BLaER1 treated with 17β-estradiol and CSF1 and Interleukin-3, amounts not matched to agents 10 nM and 100 nM (cell line): ENCODE measurements around the gene NVL.

Experiments used
- H3K27ac ChIP-seq, 11 experiments: shearing (Covaris generic); formaldehyde crosslinking; 2 replicates each; pipeline ENCODE4 v1.8.1; 2022
- H3K27me3 ChIP-seq, 11 experiments: shearing (Covaris generic); formaldehyde crosslinking; 2 replicates each; pipeline ENCODE4 v1.8.1; 2022
- H3K36me3 ChIP-seq, 11 experiments: shearing (Covaris generic); formaldehyde crosslinking; 2 replicates each; pipeline ENCODE4 v1.8.1; 2022
- H3K4me1 ChIP-seq, 10 experiments: shearing (Covaris generic); formaldehyde crosslinking; 2 replicates each; pipeline ENCODE4 v1.8.1; 2022
- H3K4me2 ChIP-seq, 11 experiments: shearing (Covaris generic); formaldehyde crosslinking; 2 replicates each; pipeline ENCODE4 v1.8.1; 2022
- H3K4me3 ChIP-seq, 10 experiments: shearing (Covaris generic); formaldehyde crosslinking; 2 replicates each; pipeline ENCODE4 v1.8.1; 2022
- H3K9ac ChIP-seq, 11 experiments: shearing (Covaris generic); formaldehyde crosslinking; 2 replicates each; pipeline ENCODE4 v1.8.1; 2022
- H3K9me3 ChIP-seq, 11 experiments: shearing (Covaris generic); formaldehyde crosslinking; replicated peaks in 1 of 11; 2 replicates each; pipeline ENCODE4 v1.8.1; 2022
- H4K20me1 ChIP-seq, 11 experiments: shearing (Covaris generic); formaldehyde crosslinking; 2 replicates each; pipeline ENCODE4 v1.8.1; 2022
- Cebpa-rat ChIP-seq, 11 experiments: shearing (Covaris generic); IDR thresholded peaks; 2 replicates each; pipeline ENCODE4 v1.8.1; 2022

Gene NVL

DNA sequence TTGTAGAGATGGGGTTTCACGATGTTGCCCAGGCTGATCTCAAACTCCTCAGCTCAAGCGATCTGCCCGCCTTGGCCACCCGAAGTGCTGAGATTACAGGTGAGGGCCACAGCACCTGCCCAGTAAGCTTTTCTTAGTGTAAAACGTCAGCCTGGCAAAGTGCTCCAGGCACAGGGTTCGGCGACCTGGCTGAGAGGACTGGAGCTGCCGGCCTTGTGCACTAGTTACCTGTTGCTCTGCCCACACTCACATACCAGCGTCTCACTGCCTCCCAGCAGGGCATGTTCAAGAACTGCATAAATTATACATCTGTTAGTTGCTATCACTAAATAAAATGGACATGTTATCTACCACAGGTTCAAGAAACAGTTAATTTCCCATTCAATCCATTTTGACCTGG is 91.8 kb downstream of the NVL start:
- no peak for TF ChIP-seq Cebpa-rat (IDR thresholded peaks at IDR 0.05)
- H3K4me2 ChIP-seq, result no peak overlapping the region
- no peaks in the 10 kb centered on the region for H3K27me3 ChIP-seq
- H3K36me3 ChIP-seq, result peaks cover 40 to 97% (median 83%) of the 10 kb centered on the region in 11 experiments
- peaks cover 0 to 15% (median 0%) of the 10 kb centered on the region in 10 experiments; a peak in 2 of 20 replicates for H3K4me1 ChIP-seq
- H4K20me1 ChIP-seq, result no peaks in the 10 kb centered on the region
- H3K9me3 ChIP-seq, result no peaks in the 10 kb centered on the region
- no peak overlapping the region for H3K9ac ChIP-seq
- no peak overlapping the region for H3K4me3 ChIP-seq
- no peak overlapping the region for H3K27ac ChIP-seq

DNA sequence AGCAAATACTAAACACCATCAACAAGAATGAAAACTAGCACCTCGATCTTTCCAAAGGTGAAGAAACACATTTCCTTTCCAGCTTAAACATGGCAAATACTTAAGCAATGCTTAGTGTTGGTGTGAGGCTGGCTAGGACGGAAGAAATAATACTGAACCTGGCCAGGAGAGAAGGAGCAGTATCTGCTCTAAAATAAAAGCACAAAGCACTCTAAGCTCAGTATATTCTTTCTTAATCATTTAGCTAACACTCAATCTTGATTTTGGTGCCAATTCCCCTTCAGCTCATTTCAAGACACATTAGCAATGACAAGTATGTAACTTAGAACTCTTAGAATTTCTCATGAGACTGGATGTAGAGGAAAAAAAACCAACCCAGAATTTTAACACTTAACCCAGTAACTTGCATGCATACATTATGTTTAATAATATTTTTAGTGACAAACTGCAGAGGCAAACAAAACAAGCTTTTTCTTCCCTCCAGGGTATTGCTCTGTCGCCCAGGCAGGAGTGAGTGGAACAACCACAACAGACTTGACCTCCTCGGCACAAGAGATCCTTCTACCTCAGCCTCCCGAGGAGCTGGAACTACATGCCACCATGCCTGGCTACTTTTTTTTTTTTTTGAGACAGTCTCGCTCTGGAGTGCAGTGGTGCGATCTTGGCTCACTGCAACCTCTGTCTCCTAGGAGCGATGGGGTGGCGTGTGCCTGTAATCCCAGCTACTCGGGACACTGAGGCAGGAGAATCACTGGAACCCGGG is 92.7 kb downstream of the NVL start:
- Histone ChIP-seq H3K4me2 (no peak overlapping the region), H3K9ac (no peak overlapping the region), H3K27ac (no peak overlapping the region), H3K4me3 (no peak overlapping the region), H3K36me3 (peaks cover 49 to 97% (median 83%) of the 10 kb centered on the region in 11 experiments), H4K20me1 (no peaks in the 10 kb centered on the region), H3K27me3 (no peaks in the 10 kb centered on the region), H3K4me1 (peaks cover 0 to 15% (median 0%) of the 10 kb centered on the region in 10 experiments; a peak in 2 of 20 replicates), H3K9me3 (no peaks in the 10 kb centered on the region)
- TF ChIP-seq Cebpa-rat (IDR thresholded peaks at IDR 0.05), result no peak

DNA sequence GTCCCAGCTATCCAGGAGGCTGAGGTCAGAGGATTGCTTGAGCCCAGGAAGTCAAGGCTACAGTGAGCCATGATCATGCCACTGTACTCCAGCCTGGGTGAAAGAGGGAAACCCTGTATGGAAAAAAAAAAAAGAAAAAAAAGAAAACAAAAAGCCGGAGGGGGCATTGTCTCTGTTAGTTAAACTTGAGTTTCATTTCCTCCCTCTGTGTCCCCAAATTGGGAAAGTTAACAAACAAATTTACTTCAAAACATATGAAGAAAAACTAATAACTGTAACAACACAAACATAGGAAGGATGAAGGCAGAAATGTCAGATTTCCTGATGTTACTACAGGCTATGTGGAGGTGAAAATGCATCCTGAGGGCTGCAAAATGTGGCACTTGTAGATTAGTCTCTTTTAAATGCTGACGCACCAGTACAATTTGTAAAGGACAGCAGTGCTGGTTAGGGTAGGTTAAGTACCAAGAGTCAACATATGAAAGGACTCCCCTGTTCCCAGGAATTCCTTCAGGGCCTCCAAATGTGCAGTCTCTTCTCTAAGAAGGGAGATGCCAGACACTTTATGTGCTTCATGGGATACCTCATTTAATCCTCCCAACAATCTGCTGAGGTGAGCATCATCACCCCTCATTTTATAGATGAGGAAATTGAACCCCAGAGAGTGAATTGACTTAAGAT is 94.0 kb downstream of the NVL start:
- Histone ChIP-seq H3K9ac (no peak overlapping the region), H3K9me3 (no peaks in the 10 kb centered on the region), H3K4me3 (no peak overlapping the region), H3K4me1 (peaks cover 0 to 15% (median 0%) of the 10 kb centered on the region in 10 experiments; a peak in 2 of 20 replicates), H3K4me2 (no peak overlapping the region), H3K27me3 (no peaks in the 10 kb centered on the region), H3K36me3 (peaks cover 59 to 100% (median 88%) of the 10 kb centered on the region in 11 experiments), H3K27ac (no peak overlapping the region; a peak in 1 of 22 replicates), H4K20me1 (no peaks in the 10 kb centered on the region)
- no peak for TF ChIP-seq Cebpa-rat (IDR thresholded peaks at IDR 0.05)

DNA sequence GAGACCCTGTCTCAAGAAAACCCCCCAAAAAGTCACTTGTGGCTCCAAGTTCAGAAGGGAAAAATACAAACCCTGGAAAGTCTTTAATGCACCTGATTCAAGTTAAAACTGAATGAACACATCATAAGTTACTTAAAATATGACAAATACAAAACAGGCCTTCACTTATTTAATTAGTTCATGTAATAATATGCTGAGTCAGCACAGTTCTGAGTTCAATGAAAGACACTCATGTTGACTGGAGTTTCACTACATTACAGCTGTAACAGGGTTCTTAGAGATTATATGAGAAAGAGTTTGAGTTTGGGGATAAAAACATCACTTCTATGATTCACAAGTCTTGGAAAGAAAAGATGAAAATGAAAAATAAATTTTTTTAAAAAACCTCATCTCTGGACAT is 96.0 kb downstream of the NVL start:
- no peaks in the 10 kb centered on the region; a peak in 1 of 22 replicates for H4K20me1 ChIP-seq
- peaks cover 72 to 100% (median 91%) of the 10 kb centered on the region in 11 experiments for H3K36me3 ChIP-seq
- no peak overlapping the region for H3K9ac ChIP-seq
- H3K4me3 ChIP-seq, result no peak overlapping the region
- H3K9me3 ChIP-seq, result no peaks in the 10 kb centered on the region
- no peak overlapping the region for H3K27ac ChIP-seq
- no peak overlapping the region for H3K4me2 ChIP-seq
- H3K27me3 ChIP-seq, result no peaks in the 10 kb centered on the region
- no peak for TF ChIP-seq Cebpa-rat (IDR thresholded peaks at IDR 0.05)
- H3K4me1 ChIP-seq, result peaks cover 0 to 15% (median 0%) of the 10 kb centered on the region in 10 experiments; a peak in 2 of 20 replicates

DNA sequence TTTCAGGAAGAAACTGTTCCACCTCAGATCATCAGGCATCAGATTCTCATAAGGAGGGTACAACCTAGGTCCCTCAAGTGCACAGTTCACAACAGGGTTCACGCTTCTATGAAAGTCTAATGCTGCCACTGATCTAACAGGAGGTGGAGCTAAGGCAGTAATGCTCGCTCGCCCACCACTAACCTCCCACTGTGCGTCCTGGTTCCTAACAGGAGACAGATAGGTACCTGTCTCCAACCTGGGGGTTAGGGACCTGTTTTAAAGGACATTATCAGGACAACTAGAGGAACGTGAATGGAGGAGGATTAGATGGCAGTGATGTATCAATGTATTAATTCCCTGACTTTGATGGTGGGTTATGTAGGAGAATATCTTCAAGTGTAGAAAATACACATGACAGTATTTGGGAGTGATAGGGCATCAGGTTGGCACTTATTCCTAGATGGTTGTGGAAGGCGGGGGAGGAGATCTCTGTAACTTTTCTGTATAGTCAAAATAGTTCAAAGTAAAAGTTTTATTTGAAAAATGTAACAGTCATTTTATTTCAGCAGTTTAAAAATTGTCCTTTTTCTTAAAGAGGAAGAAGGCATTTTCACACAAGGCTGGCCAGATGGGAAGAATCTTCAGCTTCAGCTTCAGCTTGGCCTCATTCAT is 103.0 kb downstream of the NVL start:
- TF ChIP-seq Cebpa-rat (IDR thresholded peaks at IDR 0.05), result no peak

DNA sequence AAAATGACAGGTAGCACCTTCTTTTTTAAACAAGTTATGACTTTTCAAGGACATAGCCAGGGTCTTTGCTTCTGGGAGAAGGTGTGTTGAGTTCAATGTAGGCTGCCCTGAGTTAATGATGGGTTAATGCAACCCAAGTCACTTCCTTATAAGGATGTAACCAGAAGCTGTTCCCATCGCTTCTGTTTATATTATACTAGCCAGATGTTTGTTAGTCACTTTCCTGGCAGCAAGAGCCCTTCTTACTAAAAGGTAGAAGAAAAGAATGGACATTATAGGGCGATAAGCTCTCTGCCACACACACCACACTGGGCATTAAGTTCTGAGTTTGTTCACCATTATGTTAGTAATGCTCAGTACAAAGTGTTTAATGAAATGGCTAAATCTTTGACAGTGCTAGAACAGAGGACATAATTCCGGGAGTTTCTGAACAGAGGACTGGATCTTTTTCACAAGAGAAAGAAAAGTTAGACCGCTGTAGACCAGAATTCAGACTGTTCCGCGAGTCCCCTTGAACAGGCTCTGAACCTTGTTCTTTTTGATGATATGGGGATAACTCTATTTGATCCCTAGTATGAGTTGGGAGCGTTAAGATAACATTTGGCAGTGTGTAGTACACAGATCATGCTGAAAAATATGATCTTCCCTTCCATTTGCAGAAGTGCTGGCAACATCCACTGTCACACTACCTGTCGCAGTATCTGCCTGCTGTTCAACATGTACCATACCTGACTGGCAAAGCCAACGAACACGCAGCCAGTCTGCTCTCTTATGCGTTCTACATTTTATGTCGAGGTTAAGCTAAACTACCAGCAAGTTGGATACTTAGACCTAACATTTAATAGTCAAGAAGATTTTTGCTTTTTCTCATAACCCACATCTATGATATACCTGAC is 105.9 kb downstream of the NVL start:
- no peaks in the 10 kb centered on the region for H3K27me3 ChIP-seq
- no peak for TF ChIP-seq Cebpa-rat (IDR thresholded peaks at IDR 0.05)
- H3K4me3 ChIP-seq, result no peak overlapping the region
- H3K9me3 ChIP-seq, result no peaks in the 10 kb centered on the region
- H3K36me3 ChIP-seq, result peaks cover 23 to 34% (median 29%) of the 10 kb centered on the region in 11 experiments
- H3K9ac ChIP-seq, result no peak overlapping the region
- H3K4me1 ChIP-seq, result peaks cover 0 to 14% (median 2%) of the 10 kb centered on the region in 10 experiments; a peak in 5 of 20 replicates
- no peaks in the 10 kb centered on the region for H4K20me1 ChIP-seq
- H3K27ac ChIP-seq, result no peak overlapping the region
- peak overlapping the region in 2 of 11 experiments; percentile 27 to 32; a peak in 3 of 22 replicates for H3K4me2 ChIP-seq

More for the DNA sequence above, 103.0 kb downstream of the NVL start:
- H3K36me3 ChIP-seq, result peaks cover 50 to 63% (median 57%) of the 10 kb centered on the region in 11 experiments
- H3K9me3 ChIP-seq, result no peaks in the 10 kb centered on the region
- H3K27ac ChIP-seq, result no peak overlapping the region
- H3K9ac ChIP-seq, result no peak overlapping the region
- no peak overlapping the region for H3K4me2 ChIP-seq
- H3K27me3 ChIP-seq, result no peaks in the 10 kb centered on the region
- H3K4me1 ChIP-seq, result peaks cover 0 to 11% (median 0%) of the 10 kb centered on the region in 10 experiments; a peak in 5 of 20 replicates
- H3K4me3 ChIP-seq, result no peak overlapping the region
- no peaks in the 10 kb centered on the region; a peak in 1 of 22 replicates for H4K20me1 ChIP-seq

DNA sequence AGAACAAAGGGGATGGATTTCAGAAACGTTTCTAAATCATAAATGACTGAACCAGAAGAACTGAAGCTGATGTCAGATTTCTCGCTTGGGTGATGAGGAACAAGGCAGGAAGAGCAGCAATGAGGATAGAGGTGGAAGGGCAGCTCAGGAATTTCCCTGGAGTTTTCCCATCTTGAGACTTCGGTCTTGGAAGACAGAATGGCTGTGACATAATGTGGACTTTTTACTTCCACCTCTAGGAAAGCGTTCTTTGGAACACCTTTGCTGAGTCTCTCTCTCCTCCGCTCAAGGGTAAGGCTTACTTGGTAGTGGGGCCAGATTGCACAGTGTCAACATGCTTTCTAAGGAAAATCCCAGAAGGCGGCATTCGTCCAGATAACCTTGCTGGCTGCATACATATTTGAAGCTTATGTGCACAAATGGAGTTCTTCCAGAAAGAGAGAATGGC is 110.3 kb downstream of the NVL start:
- Histone ChIP-seq H3K4me1 (peaks cover 11 to 37% (median 18%) of the 10 kb centered on the region in 10 experiments; a peak in 19 of 20 replicates), H3K27me3 (no peaks in the 10 kb centered on the region), H3K4me2 (no peak overlapping the region), H3K9me3 (no peaks in the 10 kb centered on the region), H4K20me1 (no peaks in the 10 kb centered on the region), H3K4me3 (no peak overlapping the region), H3K27ac (no peak overlapping the region), H3K9ac (no peak overlapping the region), H3K36me3 (no peaks in the 10 kb centered on the region)
- TF ChIP-seq Cebpa-rat (IDR thresholded peaks at IDR 0.05), result no peak

DNA sequence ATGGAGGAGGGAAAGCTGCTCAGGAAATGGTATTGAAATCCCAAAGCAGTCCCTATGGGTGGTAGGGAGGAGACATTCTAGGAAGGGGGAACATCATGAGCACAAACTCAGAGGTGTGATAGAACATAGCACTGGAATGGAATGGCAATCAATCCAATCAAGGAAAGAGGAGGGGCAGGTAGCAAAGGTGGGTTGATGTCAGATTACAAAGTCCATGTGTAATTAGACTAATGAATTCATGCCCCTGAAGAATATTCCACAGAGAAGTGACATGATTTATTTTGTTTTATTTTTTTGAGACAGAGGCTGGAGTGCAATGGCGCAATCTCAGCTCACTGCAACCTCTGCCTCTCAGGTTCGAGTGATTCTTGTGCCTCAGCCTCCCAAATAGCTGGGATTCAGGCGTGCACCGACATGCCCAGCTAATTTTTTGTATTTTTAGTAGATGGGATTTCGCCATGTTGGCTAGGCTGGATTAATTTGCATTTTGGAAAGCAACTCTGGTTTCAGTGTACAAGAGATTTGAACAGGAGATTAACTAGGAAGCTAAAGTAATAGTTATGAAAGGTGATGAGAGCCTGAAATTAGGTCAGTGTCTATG is 110.9 kb downstream of the NVL start:
- Histone ChIP-seq H3K4me2 (peak overlapping the region in 1 of 11 experiments; percentile 60; a peak in 1 of 22 replicates), H3K4me1 (peaks cover 11 to 34% (median 20%) of the 10 kb centered on the region in 10 experiments; a peak in 19 of 20 replicates), H3K36me3 (no peaks in the 10 kb centered on the region), H3K27ac (no peak overlapping the region), H3K9ac (no peak overlapping the region), H4K20me1 (no peaks in the 10 kb centered on the region), H3K27me3 (no peaks in the 10 kb centered on the region), H3K4me3 (no peak overlapping the region), H3K9me3 (no peaks in the 10 kb centered on the region)
- no peak for TF ChIP-seq Cebpa-rat (IDR thresholded peaks at IDR 0.05)
